Activated B cell treated with CpG ODN at 0.5 μM for 24 hours (primary cell): ENCODE measurements around the gene KRTAP13-3. TPM values are rescaled to one million over a fixed set of nuclear protein-coding genes. Genes with fewer than 3 reads are reported as not detected.

Experiments used
- ATAC-seq: fragments of 200-7000 bp; cut with Tn5 transposase; one replicate; pipeline ENCODE4 v1.10.0; 2021; ENCODE audit warnings: low read depth, mild to moderate bottlenecking, moderate library complexity
- CTCF ChIA-PET: fragments of 350-600 bp; sonication (Branson Sonifier 250); formaldehyde crosslinking; loops from one replicate; lab custom pipeline; 2021; ENCODE audit warnings: antibody characterized with exemption; lab: Charles Lee
- POLR2A ChIA-PET: fragments of 350-600 bp; sonication (Branson Sonifier 250); formaldehyde crosslinking; loops from one replicate; lab custom pipeline; 2021; ENCODE audit warnings: antibody characterized with exemption; lab: Charles Lee
- DNase-seq: peaks from one replicate; pipeline ENCODE4 v3.0.0; 2022
- H3K27ac Mint-ChIP-seq: one replicate; pipeline ENCODE4 v1.8.0; 2020; ENCODE audit warnings: mixed read lengths
- H3K27me3 Mint-ChIP-seq: one replicate; pipeline ENCODE4 v1.8.0; 2021; ENCODE audit warnings: mixed read lengths
- H3K36me3 Mint-ChIP-seq: one replicate; pipeline ENCODE4 v1.8.0; 2021; ENCODE audit warnings: low read depth, mixed read lengths
- H3K4me1 Mint-ChIP-seq: one replicate; pipeline ENCODE4 v1.8.0; 2021; ENCODE audit warnings: mixed read lengths
- H3K4me3 Mint-ChIP-seq: one replicate; pipeline ENCODE4 v1.8.0; 2020; ENCODE audit warnings: mild to moderate bottlenecking, mixed read lengths
- H3K9me3 Mint-ChIP-seq: one replicate; pipeline ENCODE4 v1.8.0; 2020; ENCODE audit warnings: mixed read lengths
- CTCF ChIP-seq: fragments of 200-600 bp; IDR thresholded peaks from one replicate; pipeline ENCODE4 v1.8.0; 2022; ENCODE audit warnings: antibody characterized with exemption, mild to moderate bottlenecking
- intact Hi-C: fragments of 100-400 bp; cut with micrococcal nuclease; formaldehyde crosslinking; loops from one replicate; pipeline ENCODE4 v1.15.1; 2024
- total RNA-seq: library from RNA; stranded (reverse); gene quantifications from 2 replicates; pipeline ENCODE4 v1.2.3, GENCODE V29; 2022

KRTAP13-3 gene
- total RNA-seq = not detected in 2 replicates

- peaks cover 4% of the 10 kb centered on the region for H3K9me3 Mint-ChIP-seq
- ChIA-PET POLR2A (no interaction called here), CTCF (no interaction called here)
- no peak for TF ChIP-seq CTCF
- no peaks in the 10 kb centered on the region for H3K27me3 Mint-ChIP-seq
- H3K4me1 Mint-ChIP-seq = no peaks in the 10 kb centered on the region
- DNase-seq (no peak), ATAC-seq (no peak)
- no peaks in the 10 kb centered on the region for H3K36me3 Mint-ChIP-seq
- no peak within 1 kb of the TSS for H3K27ac Mint-ChIP-seq
- intact Hi-C loops = no loop called here
- no peak within 1 kb of the TSS for H3K4me3 Mint-ChIP-seq
These were observed at the start of gene KRTAP13-3 for GRCh38 chr21:30425826-30426225. KRTAP13-3 (minus strand) TSS chr21:30425926; CDS start chr21:30425912, 14 bp downstream.

- no peak for ATAC-seq
- no peaks in the 10 kb centered on the region for H3K4me1 Mint-ChIP-seq
- CTCF ChIA-PET = no interaction called here
These were observed 43.4 kb upstream of the KRTAP13-3 start for GRCh38 chr21:30468900-30469714.

GRCh38 chr21:30463713-30464112 is 38.0 kb upstream of the KRTAP13-3 start:
- H3K27me3 Mint-ChIP-seq = no peaks in the 10 kb centered on the region
- H3K36me3 Mint-ChIP-seq = no peaks in the 10 kb centered on the region
- DNase-seq (no peak), ATAC-seq (no peak)
- ChIA-PET CTCF (no interaction called here), POLR2A (no interaction called here)
- H3K4me1 Mint-ChIP-seq = no peaks in the 10 kb centered on the region
- no peak overlapping the region for H3K27ac Mint-ChIP-seq
- intact Hi-C loops = no loop called here
- no peak for TF ChIP-seq CTCF
- H3K9me3 Mint-ChIP-seq = peaks cover 2% of the 10 kb centered on the region
- H3K4me3 Mint-ChIP-seq = no peak overlapping the region

More at GRCh38 chr21:30468900-30469714, 43.4 kb upstream of the KRTAP13-3 start:
- no peak for TF ChIP-seq CTCF
- H3K36me3 Mint-ChIP-seq = no peaks in the 10 kb centered on the region
- intact Hi-C loops = no loop called here
- H3K4me3 Mint-ChIP-seq = no peak overlapping the region
- H3K27me3 Mint-ChIP-seq = no peaks in the 10 kb centered on the region
- POLR2A ChIA-PET = no interaction called here
- DNase-seq = no peak
- no peak overlapping the region for H3K27ac Mint-ChIP-seq
- peaks cover 4% of the 10 kb centered on the region for H3K9me3 Mint-ChIP-seq

- Mint-ChIP-seq H3K27ac (no peak overlapping the region), H3K9me3 (no peaks in the 10 kb centered on the region), H3K36me3 (no peaks in the 10 kb centered on the region), H3K4me3 (no peak overlapping the region), H3K4me1 (no peaks in the 10 kb centered on the region), H3K27me3 (no peaks in the 10 kb centered on the region)
- ATAC-seq (no peak), DNase-seq (no peak)
- CTCF ChIA-PET = no interaction called here
- intact Hi-C loops = loop anchor here (10.0 kb wide), 1 partner anchor 46 kb away; the partner anchor contains the start of genes KRTAP19-3 and KRTAP19-4
- POLR2A ChIA-PET = no interaction called here
- TF ChIP-seq CTCF = no peak
These were observed 22.8 kb upstream of the KRTAP13-3 start for GRCh38 chr21:30448514-30448913.

GRCh38 chr21:30447056-30447455 is 21.3 kb upstream of the KRTAP13-3 start:
- DNase-seq (no peak), ATAC-seq (no peak)
- CTCF ChIA-PET = no interaction called here
- Mint-ChIP-seq H3K4me1 (no peaks in the 10 kb centered on the region), H3K27ac (no peak overlapping the region), H3K36me3 (no peaks in the 10 kb centered on the region), H3K27me3 (no peaks in the 10 kb centered on the region), H3K4me3 (no peak overlapping the region), H3K9me3 (no peaks in the 10 kb centered on the region)
- POLR2A ChIA-PET = no interaction called here
- no peak for TF ChIP-seq CTCF
- intact Hi-C loops = loop anchor here (10.0 kb wide), 1 partner anchor 48 kb away; the partner anchor contains the start of genes KRTAP19-3 and KRTAP19-4
